SK-N-SH treated with all-trans-retinoic acid at 6 μM for 48 hours (cell line): ENCODE data around the gene SERPING1.

Source experiments
- ATAC-seq: fragments of 200-7000 bp; cut with Tn5 transposase; 3 replicates; pipeline ENCODE4 v1.9.1; 2020; ENCODE audit warnings: mild to moderate bottlenecking, moderate library complexity
- ARNTL ChIP-seq: fragments of 450-650 bp; formaldehyde crosslinking; IDR thresholded peaks from 2 replicates; pipeline ENCODE4 v1.5.0; 2020; ENCODE audit warnings: low read depth, mild to moderate bottlenecking, moderate library complexity, borderline replicate concordance
- BACH2 ChIP-seq: fragments of 250-450 bp; sonication (Bioruptor Pico); IDR thresholded peaks from 2 replicates; pipeline ENCODE4 v1.9.0; 2021; ENCODE audit warnings: mild to moderate bottlenecking, borderline replicate concordance
- CSDC2 ChIP-seq: fragments of 250-450 bp; sonication (Bioruptor Pico); IDR thresholded peaks from 2 replicates; pipeline ENCODE4 v1.5.0; 2020; ENCODE audit warnings: mild to moderate bottlenecking, moderate library complexity
- ESRRG ChIP-seq: fragments of 250-450 bp; sonication (Bioruptor Pico); IDR thresholded peaks from 2 replicates; pipeline ENCODE4 v1.6.1; 2021; ENCODE audit warnings: mild to moderate bottlenecking
- GLIS3 ChIP-seq: fragments of 250-450 bp; sonication (Bioruptor Pico); IDR thresholded peaks from 2 replicates; pipeline ENCODE4 v1.5.0; 2020; ENCODE audit warnings: mild to moderate bottlenecking, moderate library complexity
- ISL1 ChIP-seq: fragments of 250-450 bp; sonication (Bioruptor Pico); IDR thresholded peaks from 2 replicates; pipeline ENCODE4 v2.1.2; 2022; ENCODE audit warnings: mild to moderate bottlenecking, moderate library complexity
- OSR1 ChIP-seq: fragments of 250-450 bp; sonication (Bioruptor Pico); IDR thresholded peaks from 2 replicates; pipeline ENCODE4 v1.8.0; 2022; ENCODE audit warnings: moderate library complexity, mild to moderate bottlenecking, inconsistent platforms
- PPARA ChIP-seq: fragments of 250-450 bp; sonication (Bioruptor Pico); IDR thresholded peaks from 2 replicates; pipeline ENCODE4 v1.5.0; 2020; ENCODE audit warnings: mild to moderate bottlenecking, borderline replicate concordance
- RARB ChIP-seq: fragments of 250-450 bp; sonication (Bioruptor Pico); IDR thresholded peaks from 2 replicates; pipeline ENCODE4 v1.8.0; 2021; ENCODE audit warnings: mild to moderate bottlenecking, moderate library complexity
- SNAI2 ChIP-seq: fragments of 250-450 bp; sonication (Bioruptor Pico); IDR thresholded peaks from 2 replicates; pipeline ENCODE4 v1.5.0; 2020; ENCODE audit warnings: mild to moderate bottlenecking, moderate library complexity
- TCF4 ChIP-seq: fragments of 250-450 bp; sonication (Bioruptor Pico); IDR thresholded peaks from 2 replicates; pipeline ENCODE4 v1.8.0; 2021; ENCODE audit warnings: mild to moderate bottlenecking, moderate library complexity, borderline replicate concordance
- TOX ChIP-seq: fragments of 250-450 bp; sonication (Bioruptor Pico); IDR thresholded peaks from 2 replicates; pipeline ENCODE4 v1.8.0; 2021; ENCODE audit warnings: mild to moderate bottlenecking, moderate library complexity, borderline replicate concordance
- ZC3H10 ChIP-seq: fragments of 250-450 bp; sonication (Bioruptor Pico); IDR thresholded peaks from 2 replicates; pipeline ENCODE4 v1.5.1; 2021; ENCODE audit warnings: mild to moderate bottlenecking, moderate library complexity
- ZFP3 ChIP-seq: fragments of 250-450 bp; sonication (Bioruptor Pico); IDR thresholded peaks from 2 replicates; pipeline ENCODE4 v1.5.0; 2020; ENCODE audit warnings: mild to moderate bottlenecking, moderate library complexity
- ZFP30 ChIP-seq: fragments of 450-650 bp; formaldehyde crosslinking; IDR thresholded peaks from 2 replicates; pipeline ENCODE4 v1.5.0; 2022; ENCODE audit warnings: mild to moderate bottlenecking, moderate library complexity
- ZNF565 ChIP-seq: fragments of 450-650 bp; formaldehyde crosslinking; conservative IDR thresholded peaks from 2 replicates; pipeline ENCODE4 v1.5.0; 2020; ENCODE audit warnings: low read depth, mild to moderate bottlenecking, moderate library complexity
- ZNF70 ChIP-seq: fragments of 450-650 bp; formaldehyde crosslinking; IDR thresholded peaks from 2 replicates; pipeline ENCODE4 v1.5.0; 2020; ENCODE audit warnings: mild to moderate bottlenecking, moderate library complexity
- ZNF8 ChIP-seq: fragments of 450-650 bp; formaldehyde crosslinking; IDR thresholded peaks from 2 replicates; pipeline ENCODE4 v1.5.0; 2020; ENCODE audit warnings: mild to moderate bottlenecking, moderate library complexity
- TF ChIP-seq, protein P1 (sequence below): fragments of 250-450 bp; sonication (Bioruptor Pico); IDR thresholded peaks from 2 replicates; pipeline ENCODE4 v1.8.0; 2020; ENCODE audit warnings: mild to moderate bottlenecking, moderate library complexity, borderline replicate concordance
- TF ChIP-seq, protein P2 (sequence below): fragments of 250-450 bp; sonication (Bioruptor Pico); IDR thresholded peaks from 2 replicates; pipeline ENCODE4 v1.5.1; 2021; ENCODE audit warnings: mild to moderate bottlenecking, moderate library complexity
- TF ChIP-seq, protein P3 (sequence below): fragments of 250-450 bp; sonication (Bioruptor Pico); IDR thresholded peaks from 2 replicates; pipeline ENCODE4 v1.5.1; 2020; ENCODE audit warnings: low read depth, mild to moderate bottlenecking, moderate library complexity
- TF ChIP-seq, protein P4 (sequence below): fragments of 250-450 bp; sonication (Bioruptor Pico); IDR thresholded peaks from 2 replicates; pipeline ENCODE4 v1.5.0; 2020; ENCODE audit warnings: mild to moderate bottlenecking, moderate library complexity

SERPING1 gene

DNA sequence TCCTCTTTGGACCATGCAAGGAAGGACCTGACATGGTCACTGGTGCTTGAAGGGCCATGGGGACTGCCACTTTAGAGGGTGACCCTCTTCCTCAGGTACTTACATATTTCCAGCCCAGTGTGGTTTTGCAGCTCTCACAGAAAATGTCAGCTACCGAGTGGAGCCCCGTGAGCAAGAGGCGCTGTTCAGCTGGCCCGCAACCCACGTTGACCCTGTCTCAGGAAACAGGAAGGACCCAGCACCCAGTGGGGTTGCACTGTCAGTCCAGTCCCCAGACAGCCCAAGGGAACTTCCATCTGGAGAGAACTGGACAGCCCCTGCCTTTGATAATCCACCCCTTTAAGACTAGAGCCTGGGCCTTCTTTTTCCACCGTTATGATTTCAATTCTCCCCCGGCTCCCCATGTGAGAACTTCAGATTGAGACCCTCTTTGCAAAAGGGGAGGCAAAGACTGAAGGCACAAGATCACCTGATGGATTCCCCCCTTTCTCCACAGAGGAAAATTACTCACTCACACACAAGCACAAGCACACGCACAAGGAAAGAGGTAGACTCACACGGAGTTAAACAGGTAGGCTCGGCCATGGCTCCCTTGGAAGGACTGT is 48.8 kb downstream of the SERPING1 start:
- no peak for ATAC-seq
- TF ChIP-seq OSR1 (CRISPR knock-in tag) (no peak), RARB (CRISPR knock-in tag) (no peak), ZFP3 (no peak), ESRRG (no peak), TOX (no peak), ZNF8 (no peak), ZFP30 (CRISPR knock-in tag) (no peak), ISL1 (CRISPR knock-in tag) (no peak), PPARA (CRISPR knock-in tag) (no peak)
- TF ChIP-seq, protein P1, sequence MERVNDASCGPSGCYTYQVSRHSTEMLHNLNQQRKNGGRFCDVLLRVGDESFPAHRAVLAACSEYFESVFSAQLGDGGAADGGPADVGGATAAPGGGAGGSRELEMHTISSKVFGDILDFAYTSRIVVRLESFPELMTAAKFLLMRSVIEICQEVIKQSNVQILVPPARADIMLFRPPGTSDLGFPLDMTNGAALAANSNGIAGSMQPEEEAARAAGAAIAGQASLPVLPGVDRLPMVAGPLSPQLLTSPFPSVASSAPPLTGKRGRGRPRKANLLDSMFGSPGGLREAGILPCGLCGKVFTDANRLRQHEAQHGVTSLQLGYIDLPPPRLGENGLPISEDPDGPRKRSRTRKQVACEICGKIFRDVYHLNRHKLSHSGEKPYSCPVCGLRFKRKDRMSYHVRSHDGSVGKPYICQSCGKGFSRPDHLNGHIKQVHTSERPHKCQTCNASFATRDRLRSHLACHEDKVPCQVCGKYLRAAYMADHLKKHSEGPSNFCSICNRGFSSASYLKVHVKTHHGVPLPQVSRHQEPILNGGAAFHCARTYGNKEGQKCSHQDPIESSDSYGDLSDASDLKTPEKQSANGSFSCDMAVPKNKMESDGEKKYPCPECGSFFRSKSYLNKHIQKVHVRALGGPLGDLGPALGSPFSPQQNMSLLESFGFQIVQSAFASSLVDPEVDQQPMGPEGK: no peak
- TF ChIP-seq, all 23 proteins: peak for 0

DNA sequence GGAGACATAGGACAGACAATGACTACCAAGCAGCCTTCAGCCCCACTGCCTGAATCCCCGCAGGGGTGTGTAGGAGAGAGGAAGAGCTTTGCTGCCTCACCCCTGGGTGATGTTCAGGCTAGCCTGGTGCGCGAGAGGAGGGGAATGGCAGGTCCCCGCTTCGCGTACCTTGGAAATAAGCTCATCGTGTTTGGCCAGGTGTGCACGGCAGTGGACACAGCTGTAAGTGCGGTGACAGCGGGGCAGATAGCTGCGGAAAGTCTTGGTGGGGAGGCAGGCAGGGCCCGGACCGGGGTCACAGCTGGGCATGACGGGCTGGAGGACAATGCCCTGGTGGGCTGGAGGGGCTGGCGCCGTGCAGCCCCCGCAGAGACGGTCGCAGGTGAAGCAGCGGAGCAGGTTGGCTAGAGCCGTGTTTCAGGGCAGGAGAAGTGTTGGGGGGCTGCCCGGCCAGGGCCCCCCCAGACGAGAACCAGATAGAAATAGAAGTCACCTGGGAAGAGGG is 49.4 kb downstream of the SERPING1 start:
- no peak for ATAC-seq
- TF ChIP-seq TOX (no peak), RARB (CRISPR knock-in tag) (no peak), ZNF8 (no peak), BACH2 (CRISPR knock-in tag) (no peak), SNAI2 (CRISPR knock-in tag) (no peak), ESRRG (no peak), CSDC2 (no peak), OSR1 (CRISPR knock-in tag) (no peak), TCF4 (no peak), ARNTL (CRISPR knock-in tag) (no peak), ZNF70 (CRISPR knock-in tag) (no peak), PPARA (CRISPR knock-in tag) (no peak), ZC3H10 (CRISPR knock-in tag) (no peak), GLIS3 (no peak), ISL1 (CRISPR knock-in tag) (no peak), ZNF565 (CRISPR knock-in tag) (no peak)
- TF ChIP-seq, protein P2, sequence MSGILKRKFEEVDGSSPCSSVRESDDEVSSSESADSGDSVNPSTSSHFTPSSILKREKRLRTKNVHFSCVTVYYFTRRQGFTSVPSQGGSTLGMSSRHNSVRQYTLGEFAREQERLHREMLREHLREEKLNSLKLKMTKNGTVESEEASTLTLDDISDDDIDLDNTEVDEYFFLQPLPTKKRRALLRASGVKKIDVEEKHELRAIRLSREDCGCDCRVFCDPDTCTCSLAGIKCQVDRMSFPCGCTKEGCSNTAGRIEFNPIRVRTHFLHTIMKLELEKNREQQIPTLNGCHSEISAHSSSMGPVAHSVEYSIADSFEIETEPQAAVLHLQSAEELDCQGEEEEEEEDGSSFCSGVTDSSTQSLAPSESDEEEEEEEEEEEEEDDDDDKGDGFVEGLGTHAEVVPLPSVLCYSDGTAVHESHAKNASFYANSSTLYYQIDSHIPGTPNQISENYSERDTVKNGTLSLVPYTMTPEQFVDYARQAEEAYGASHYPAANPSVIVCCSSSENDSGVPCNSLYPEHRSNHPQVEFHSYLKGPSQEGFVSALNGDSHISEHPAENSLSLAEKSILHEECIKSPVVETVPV (CRISPR knock-in tag): no peak
- TF ChIP-seq, protein P3, sequence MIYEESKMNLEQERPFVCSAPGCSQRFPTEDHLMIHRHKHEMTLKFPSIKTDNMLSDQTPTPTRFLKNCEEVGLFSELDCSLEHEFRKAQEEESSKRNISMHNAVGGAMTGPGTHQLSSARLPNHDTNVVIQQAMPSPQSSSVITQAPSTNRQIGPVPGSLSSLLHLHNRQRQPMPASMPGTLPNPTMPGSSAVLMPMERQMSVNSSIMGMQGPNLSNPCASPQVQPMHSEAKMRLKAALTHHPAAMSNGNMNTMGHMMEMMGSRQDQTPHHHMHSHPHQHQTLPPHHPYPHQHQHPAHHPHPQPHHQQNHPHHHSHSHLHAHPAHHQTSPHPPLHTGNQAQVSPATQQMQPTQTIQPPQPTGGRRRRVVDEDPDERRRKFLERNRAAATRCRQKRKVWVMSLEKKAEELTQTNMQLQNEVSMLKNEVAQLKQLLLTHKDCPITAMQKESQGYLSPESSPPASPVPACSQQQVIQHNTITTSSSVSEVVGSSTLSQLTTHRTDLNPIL (CRISPR knock-in tag): no peak
- TF ChIP-seq, protein P4, sequence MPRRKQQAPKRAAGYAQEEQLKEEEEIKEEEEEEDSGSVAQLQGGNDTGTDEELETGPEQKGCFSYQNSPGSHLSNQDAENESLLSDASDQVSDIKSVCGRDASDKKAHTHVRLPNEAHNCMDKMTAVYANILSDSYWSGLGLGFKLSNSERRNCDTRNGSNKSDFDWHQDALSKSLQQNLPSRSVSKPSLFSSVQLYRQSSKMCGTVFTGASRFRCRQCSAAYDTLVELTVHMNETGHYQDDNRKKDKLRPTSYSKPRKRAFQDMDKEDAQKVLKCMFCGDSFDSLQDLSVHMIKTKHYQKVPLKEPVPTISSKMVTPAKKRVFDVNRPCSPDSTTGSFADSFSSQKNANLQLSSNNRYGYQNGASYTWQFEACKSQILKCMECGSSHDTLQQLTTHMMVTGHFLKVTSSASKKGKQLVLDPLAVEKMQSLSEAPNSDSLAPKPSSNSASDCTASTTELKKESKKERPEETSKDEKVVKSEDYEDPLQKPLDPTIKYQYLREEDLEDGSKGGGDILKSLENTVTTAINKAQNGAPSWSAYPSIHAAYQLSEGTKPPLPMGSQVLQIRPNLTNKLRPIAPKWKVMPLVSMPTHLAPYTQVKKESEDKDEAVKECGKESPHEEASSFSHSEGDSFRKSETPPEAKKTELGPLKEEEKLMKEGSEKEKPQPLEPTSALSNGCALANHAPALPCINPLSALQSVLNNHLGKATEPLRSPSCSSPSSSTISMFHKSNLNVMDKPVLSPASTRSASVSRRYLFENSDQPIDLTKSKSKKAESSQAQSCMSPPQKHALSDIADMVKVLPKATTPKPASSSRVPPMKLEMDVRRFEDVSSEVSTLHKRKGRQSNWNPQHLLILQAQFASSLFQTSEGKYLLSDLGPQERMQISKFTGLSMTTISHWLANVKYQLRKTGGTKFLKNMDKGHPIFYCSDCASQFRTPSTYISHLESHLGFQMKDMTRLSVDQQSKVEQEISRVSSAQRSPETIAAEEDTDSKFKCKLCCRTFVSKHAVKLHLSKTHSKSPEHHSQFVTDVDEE: no peak
- TF ChIP-seq, protein P1: no peak

DNA sequence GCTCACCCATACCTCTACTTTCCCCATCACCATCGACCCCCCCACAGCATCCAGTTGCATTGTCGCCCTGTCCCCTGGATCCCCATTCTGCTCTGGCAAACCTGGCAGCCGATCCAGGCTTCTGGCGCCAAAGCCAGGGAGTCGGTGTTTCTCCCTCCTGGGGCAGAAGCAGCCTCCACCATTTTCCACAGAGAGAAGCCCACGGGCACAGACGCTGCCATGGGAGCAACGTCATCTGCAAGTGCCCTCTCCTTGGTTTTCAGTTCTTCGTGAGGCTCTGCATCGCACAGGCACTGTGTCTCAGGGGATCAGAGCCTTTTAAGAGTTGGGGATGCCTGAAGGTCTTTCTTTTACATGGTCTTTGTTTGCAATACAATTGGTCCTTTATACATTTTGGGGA is 49.9 kb downstream of the SERPING1 start:
- no peak for ATAC-seq
- TF ChIP-seq RARB (CRISPR knock-in tag) (no peak), SNAI2 (CRISPR knock-in tag) (no peak), ZNF8 (no peak), GLIS3 (peak; percentile 4; the same call in 1 of the 2 replicates), ISL1 (CRISPR knock-in tag) (no peak)
- TF ChIP-seq, protein P2 (CRISPR knock-in tag): no peak
- TF ChIP-seq, protein P1: no peak
